Activated CD4-positive, CD25-positive, alpha-beta regulatory T cell treated with anti-CD3 and anti-CD28 coated beads, Interleukin-2, amount 50 U/mL, for 16 hours (primary cell): Measurements from ENCODE around the gene ELOVL6.
"Not testable (repeated sequence)": the region's sequence is repeated elsewhere in the genome, so short reads cannot be mapped to it uniquely, and the experiment has no call there.

Experiments used
- DNase-seq: peaks from one replicate; pipeline ENCODE4 v3.0.0-alpha.2; 2020; ENCODE audit warnings: low read depth, low spot score

The ELOVL6 gene

GRCh38 chr4:110128029-110128428, 70.4 kb downstream of the ELOVL6 start:
- DNase-seq, result no peak

- DNase-seq, result no peak
Measured at GRCh38 chr4:110124711-110125110, 73.7 kb downstream of the ELOVL6 start.

DNA sequence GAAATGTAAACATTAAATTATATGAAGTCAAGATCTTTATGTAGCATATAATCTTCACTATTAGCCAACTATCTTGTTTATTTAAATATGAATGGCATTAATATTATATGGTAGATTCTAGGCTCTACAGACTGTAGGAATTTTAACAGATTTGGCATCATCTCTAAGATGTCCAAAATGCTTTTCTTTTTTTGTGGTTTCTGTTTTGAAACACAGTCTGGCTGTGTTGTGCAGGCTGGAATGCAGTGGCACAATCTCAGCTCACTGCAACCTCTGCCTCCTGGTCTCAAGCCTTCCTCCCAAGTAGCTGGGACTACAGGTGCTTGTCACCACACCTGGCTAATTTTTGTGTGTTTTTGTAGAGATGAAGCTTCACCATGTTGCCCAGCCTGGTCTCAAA, 76.2 kb downstream of the ELOVL6 start:
- no peak for DNase-seq

GRCh38 chr4:110120506-110120905, 77.9 kb downstream of the ELOVL6 start:
- DNase-seq, result no peak

DNA sequence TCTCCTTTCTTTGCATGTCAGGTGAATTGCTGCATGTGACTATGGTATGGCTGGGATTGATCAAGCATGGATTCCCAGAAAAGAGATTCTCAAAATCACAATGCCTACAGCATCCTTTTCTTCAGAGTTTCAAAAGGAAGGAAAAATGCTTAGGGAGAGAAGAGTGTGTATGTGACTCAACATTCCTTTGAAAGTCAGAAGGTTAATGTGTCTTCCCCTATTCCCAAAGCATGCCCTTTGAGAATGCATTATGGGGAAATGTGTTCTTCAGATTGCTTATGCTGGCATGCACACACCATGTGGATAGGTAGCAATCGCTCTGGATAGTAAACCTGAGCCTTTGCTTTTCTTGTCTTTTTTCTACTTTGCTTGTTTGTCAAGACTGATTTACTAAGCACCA, 78.5 kb downstream of the ELOVL6 start:
- no peak for DNase-seq

GRCh38 chr4:110119337-110119736, 79.1 kb downstream of the ELOVL6 start:
- DNase-seq, result no peak

- no peak for DNase-seq
Measured at GRCh38 chr4:110112056-110112455, 86.4 kb downstream of the ELOVL6 start.

GRCh38 chr4:110109455-110109854, 89.0 kb downstream of the ELOVL6 start:
- DNase-seq, result no peak

- DNase-seq, result no peak
Measured at GRCh38 chr4:110108960-110109359, 89.5 kb downstream of the ELOVL6 start.

DNA sequence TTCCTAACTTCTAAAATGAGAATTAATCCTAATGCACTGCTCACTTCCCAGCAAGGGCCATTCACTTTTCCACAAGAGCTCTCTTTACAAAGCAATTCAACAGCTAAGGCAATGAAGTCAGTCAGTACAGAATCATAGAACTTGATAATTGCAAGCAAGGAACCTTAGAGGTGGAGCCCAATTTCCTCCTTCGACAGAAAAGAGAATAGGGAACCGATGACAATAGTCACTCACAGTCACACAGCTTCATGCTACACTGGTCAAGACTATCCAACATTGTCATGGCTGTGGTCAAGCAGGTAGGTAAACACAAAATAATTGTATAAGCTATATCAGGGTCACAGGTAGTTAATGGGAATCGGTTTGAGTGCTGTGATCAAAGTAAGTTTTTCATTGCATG, 90.0 kb downstream of the ELOVL6 start:
- no peak for DNase-seq

DNA sequence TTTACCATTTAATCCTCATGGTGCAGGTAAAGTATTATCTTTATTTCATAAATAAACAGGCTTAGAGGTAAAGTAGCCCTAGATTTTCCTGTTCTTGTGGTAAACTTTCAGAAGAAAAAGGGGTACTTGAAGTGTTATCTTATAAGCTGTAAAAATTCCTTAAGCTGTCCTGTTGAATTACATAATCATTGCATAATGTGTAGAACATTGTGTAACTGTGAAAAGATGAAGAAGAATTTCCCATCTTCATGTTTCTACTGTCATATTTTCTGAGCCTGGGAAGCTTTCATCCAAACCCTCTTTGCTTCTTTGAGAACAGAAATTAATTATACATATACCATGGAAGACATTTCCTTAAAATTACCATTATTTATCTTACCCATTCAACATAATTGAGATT, 90.5 kb downstream of the ELOVL6 start:
- DNase-seq, result no peak

DNA sequence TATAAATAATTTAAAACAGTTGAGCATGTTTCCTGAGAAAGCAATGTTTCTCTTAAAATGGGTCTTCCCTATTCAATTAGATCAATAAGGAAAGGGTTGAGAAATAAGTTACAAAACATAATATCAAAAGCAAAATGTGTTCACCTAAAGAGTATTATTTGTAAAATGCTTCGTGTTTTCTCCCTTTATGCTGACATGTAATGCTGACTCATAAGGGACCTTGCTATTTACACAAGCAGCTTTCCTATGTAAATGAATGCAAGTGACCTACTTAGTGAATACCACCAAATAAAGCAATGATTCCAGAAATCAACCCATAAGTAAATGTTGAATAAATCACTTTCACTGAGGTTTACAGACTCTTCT, 91.5 kb downstream of the ELOVL6 start:
- no peak for DNase-seq

GRCh38 chr4:110104661-110105060, 93.8 kb downstream of the ELOVL6 start:
- DNase-seq, result no peak

GRCh38 chr4:110099638-110100037, 98.8 kb downstream of the ELOVL6 start:
- no peak for DNase-seq

GRCh38 chr4:110096405-110096804, 102.0 kb downstream of the ELOVL6 start:
- DNase-seq, result no peak

- DNase-seq, result no peak
Measured at GRCh38 chr4:110092646-110093045, 105.8 kb downstream of the ELOVL6 start.

- DNase-seq, result no peak
Measured at GRCh38 chr4:110091434-110092140, 106.8 kb downstream of the ELOVL6 start.

GRCh38 chr4:110088670-110089069, 109.7 kb downstream of the ELOVL6 start:
- no peak for DNase-seq

GRCh38 chr4:110087070-110087708, 111.2 kb downstream of the ELOVL6 start:
- no peak for DNase-seq

DNA sequence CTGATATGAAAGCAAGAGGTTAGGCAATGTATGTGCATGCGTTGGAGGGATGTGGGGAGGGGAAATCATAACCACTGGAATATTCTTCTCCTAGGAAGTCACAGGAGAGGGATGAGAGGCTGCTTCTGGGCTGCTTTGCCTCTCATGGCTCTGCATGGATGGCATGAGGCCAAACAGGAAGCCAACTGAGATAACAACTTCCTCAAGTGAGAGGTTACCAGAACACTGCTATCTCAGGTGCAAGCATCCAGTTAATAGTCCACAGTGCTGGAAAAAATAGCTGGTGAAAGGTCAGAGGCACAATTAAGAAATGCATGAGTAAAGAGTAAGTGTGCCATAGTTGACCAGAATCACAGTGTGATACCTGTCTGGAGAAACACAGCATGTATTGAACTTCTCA, 113.3 kb downstream of the ELOVL6 start:
- no peak for DNase-seq

DNA sequence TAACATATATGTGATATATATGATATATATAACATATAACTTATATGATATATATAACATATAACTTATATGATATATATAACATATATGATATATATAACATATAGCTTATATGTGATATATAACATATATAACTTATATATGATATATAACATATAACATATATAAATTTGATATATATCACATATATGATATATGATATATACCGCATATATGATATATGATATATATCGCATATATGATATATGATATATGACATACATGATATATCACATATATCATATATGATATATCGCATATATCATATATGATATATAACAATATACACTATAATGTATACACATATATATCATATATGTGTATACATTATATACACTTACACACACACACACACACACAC, 114.3 kb downstream of the ELOVL6 start:
- no peak for DNase-seq

- DNase-seq, result not testable (repeated sequence)
Measured at GRCh38 chr4:110078148-110078547, 120.3 kb downstream of the ELOVL6 start.

- DNase-seq, result not testable (repeated sequence)
Measured at GRCh38 chr4:110076828-110077227, 121.6 kb downstream of the ELOVL6 start.

DNA sequence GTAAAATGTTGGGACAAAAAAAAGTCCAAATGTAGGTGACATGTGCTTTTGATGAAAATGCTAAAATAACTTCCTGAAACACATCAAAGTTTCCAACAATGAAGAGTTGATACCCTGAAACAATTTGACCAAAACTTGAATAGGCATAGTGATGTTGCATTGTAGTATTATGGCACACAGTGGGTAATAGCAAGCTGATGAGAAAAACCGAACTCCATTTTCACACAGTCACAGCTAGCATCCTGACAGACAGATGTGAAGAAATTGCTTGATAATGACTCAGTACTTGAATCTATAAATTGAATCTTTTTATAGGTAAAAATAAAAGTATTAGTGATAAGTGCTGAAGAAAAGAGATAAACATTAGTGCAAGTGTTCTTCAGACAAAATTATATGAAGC, 122.5 kb downstream of the ELOVL6 start:
- DNase-seq, result no peak
